K562 (cell line): ENCODE data around the gene DOCK3. TPM values are rescaled to one million over a fixed set of nuclear protein-coding genes. Genes with fewer than 3 reads are reported as not detected.

Source experiments
- ATAC-seq: fragments of 200-7000 bp; cut with Tn5 transposase; 3 replicates; pipeline ENCODE4 v1.9.1; 2020; ENCODE audit warnings: moderate library complexity
- BruUV-seq: library from RNA; stranded (reverse); fragments of 400-500 nt; replicated peaks from 2 replicates; lab custom pipeline; 2021; lab: Mats Ljungman, UMichigan
- CTCF ChIA-PET: fragments of 300-600 bp; formaldehyde crosslinking; extraction: SDS; loops from one replicate; lab custom pipeline; 2021; ENCODE audit warnings: low intra/inter-chr PET ratio; lab: Yijun Ruan, JAX
- POLR2A ChIA-PET: fragments of 300-600, 350-650 bp; sonication (Branson Sonifier 250); formaldehyde crosslinking; extraction: SDS; loops from one replicate; lab custom pipeline; 2021; ENCODE audit warnings: antibody characterized with exemption, inconsistent platforms; lab: Yijun Ruan, JAX
- DNase-seq, 4 experiments: peaks; one replicate each; pipeline versions ENCODE4 v3.0.0 to v3.0.0-alpha.2; 2011 to 2018; ENCODE audit warnings: low spot score in 3 of 4, mixed read lengths in 3 of 4; ENCODE audit errors: extremely low read depth in 1 of 4
- FAIRE-seq: peaks from 2 replicates; lab custom pipeline; 2011; peaks lifted over from hg19 to GRCh38; lab: Jason Lieb, UNC
- H2AFZ ChIP-seq: 2 replicates; pipeline ENCODE4 v1.6.0; 2011; ENCODE audit warnings: low read depth, low read length, control low read depth, inconsistent platforms
- H3K27ac ChIP-seq: fragments of 200-600 bp; 3 replicates; pipeline ENCODE4 v1.8.0; 2011; ENCODE audit warnings: low read depth, mild to moderate bottlenecking, control low read depth, inconsistent platforms, low read length, moderate library complexity, mixed read lengths; ENCODE audit errors: extremely low read depth
- H3K27me3 ChIP-seq, 2 experiments: fragments of 300-600 bp in 1 of 2; 2 replicates in 1 of 2; 3 replicates in 1 of 2; pipeline versions ENCODE4 v1.6.0 to v1.8.0; 2011; ENCODE audit warnings: inconsistent platforms in 2 of 2, low read length in 2 of 2, mild to moderate bottlenecking in 1 of 2, mixed read lengths in 1 of 2, moderate library complexity in 1 of 2; ENCODE audit not compliant: control insufficient read depth in 2 of 2, insufficient read depth in 2 of 2
- H3K36me3 ChIP-seq: fragments of 300-600 bp; 3 replicates; pipeline ENCODE4 v1.8.0; 2011; ENCODE audit warnings: mild to moderate bottlenecking, low read length, inconsistent platforms; ENCODE audit not compliant: control insufficient read depth, insufficient read depth
- H3K4me1 ChIP-seq, 2 experiments: fragments of 200-600 bp in 1 of 2; replicated peaks in 1 of 2; 2 replicates in 1 of 2; 3 replicates in 1 of 2; pipeline versions ENCODE4 v1.5.1 to v1.8.0; 2011; ENCODE audit warnings: inconsistent platforms in 2 of 2, low read length in 2 of 2, mild to moderate bottlenecking in 1 of 2, mixed read lengths in 1 of 2, moderate library complexity in 1 of 2; ENCODE audit not compliant: control insufficient read depth in 2 of 2, insufficient read depth in 2 of 2
- H3K4me2 ChIP-seq: 2 replicates; pipeline ENCODE4 v1.6.1; 2011; ENCODE audit warnings: low read length, control low read depth, inconsistent platforms, mixed read lengths; ENCODE audit not compliant: insufficient read depth
- H3K4me3 ChIP-seq: fragments of 200-600 bp; sonication (generic), shearing (Covaris generic); 2 replicates; pipeline ENCODE4 v1.5.1; 2016; ENCODE audit warnings: control low read depth, inconsistent platforms
- H3K79me2 ChIP-seq: fragments of 200-600 bp; 3 replicates; pipeline ENCODE4 v1.8.0; 2011; ENCODE audit warnings: low read length, inconsistent platforms; ENCODE audit not compliant: control insufficient read depth, insufficient read depth
- H3K9ac ChIP-seq, 2 experiments: 2 replicates each; pipeline versions ENCODE4 v1.6.0 to v1.6.1; 2011; ENCODE audit warnings: low read depth in 2 of 2, low read length in 2 of 2, control low read depth in 1 of 2, inconsistent platforms in 1 of 2, mild to moderate bottlenecking in 1 of 2, mixed read lengths in 1 of 2; ENCODE audit not compliant: insufficient read depth in 1 of 2
- H3K9me1 ChIP-seq: one replicate; pipeline ENCODE4 v1.6.0; 2011; ENCODE audit warnings: inconsistent platforms, mild to moderate bottlenecking, low read length, moderate library complexity; ENCODE audit not compliant: control insufficient read depth, insufficient read depth
- H3K9me3 ChIP-seq: replicated peaks from 2 replicates; pipeline ENCODE4 v1.5.1; 2011; ENCODE audit warnings: low read depth, low read length, inconsistent platforms; ENCODE audit not compliant: control insufficient read depth, insufficient read depth
- H4K20me1 ChIP-seq: replicated peaks from 2 replicates; pipeline ENCODE4 v1.6.1; 2011; ENCODE audit warnings: low read length, inconsistent platforms, mixed read lengths; ENCODE audit not compliant: control insufficient read depth, insufficient read depth
- CBFA2T2 ChIP-seq: fragments of 450-650 bp; conservative IDR thresholded peaks from 2 replicates; pipeline ENCODE4 v1.6.1; 2017; ENCODE audit warnings: mild to moderate bottlenecking
- NBN ChIP-seq: fragments of 450-650 bp; IDR thresholded peaks from 2 replicates; pipeline ENCODE4 v1.6.1; 2016; ENCODE audit warnings: low read depth, mild to moderate bottlenecking
- RAD21 ChIP-seq, 2 experiments: fragments of 250-450 bp in 1 of 2; fragments of 450-650 bp in 1 of 2; sonication (Bioruptor Pico) in 1 of 2; formaldehyde crosslinking in 1 of 2; IDR thresholded peaks in 1 of 2; conservative IDR thresholded peaks in 1 of 2; 2 replicates each; pipeline versions ENCODE4 v1.4.0 to v1.8.0; 2020 to 2022; ENCODE audit warnings: mild to moderate bottlenecking in 2 of 2, moderate library complexity in 1 of 2
- RBM25 ChIP-seq: fragments of 200-400 bp; formaldehyde crosslinking; IDR thresholded peaks from 2 replicates; pipeline ENCODE4 v1.6.1; 2018; ENCODE audit warnings: low read length, low read depth, moderate library complexity; ENCODE audit not compliant: severe bottlenecking
- SMAD4 ChIP-seq: fragments of 250-450 bp; sonication (Bioruptor Pico); conservative IDR thresholded peaks from 2 replicates; pipeline ENCODE4 v1.8.0; 2021; ENCODE audit warnings: inconsistent platforms, mild to moderate bottlenecking, moderate library complexity
- TSHZ1 ChIP-seq: fragments of 250-450 bp; sonication (Bioruptor Pico); IDR thresholded peaks from 2 replicates; pipeline ENCODE4 v1.4.0; 2020; ENCODE audit warnings: mild to moderate bottlenecking, moderate library complexity
- ZEB2 ChIP-seq: fragments of 450-650 bp; IDR thresholded peaks from 2 replicates; pipeline ENCODE4 v1.6.1; 2016
- ZNF212 ChIP-seq: fragments of 450-650 bp; formaldehyde crosslinking; IDR thresholded peaks from 2 replicates; pipeline ENCODE4 v1.4.0; 2020; ENCODE audit warnings: mild to moderate bottlenecking
- WGBS: fragments of 100-300 bp; shearing (Covaris generic); methylation state at CpG from one replicate; pipeline ENCODE4 v1.1.6; 2016; ENCODE audit warnings: low coverage, mixed read lengths; ENCODE audit not compliant: insufficient coverage; ENCODE audit errors: missing lambda C conversion rate; 5-methylcytosine and 5-hydroxymethylcytosine counted together
- in situ Hi-C: fragments of 300-500 bp; cut with MboI; formaldehyde crosslinking; loops from 4 replicates; pipeline ENCODE4 v1.15.0; 2018; ENCODE audit warnings: inconsistent platforms, mixed read lengths
- intact Hi-C: fragments of 100-400 bp; cut with micrococcal nuclease; formaldehyde crosslinking; loops from 2 replicates; pipeline ENCODE4 v1.14.2; 2022
- polyA plus RNA-seq, 8 experiments: library from polyadenylated mRNA; depleted of rRNA in 4 of 8; stranded (reverse) in 5 of 8; unstranded in 3 of 8; fragments of >200 nt; fragmentation: Nextera tagmentation in 2 of 8; fragmentation: Illumina TruSeq in 1 of 8; extraction: Ambion mirVana in 2 of 8; extraction: Trizol in 1 of 8; gene quantifications; 2 replicates each; pipeline versions ENCODE4 v1.2.1 to v1.2.3, GENCODE V29; 2011 to 2014; ENCODE audit warnings: inconsistent platforms in 1 of 8, missing spikeins in 1 of 8
- total RNA-seq, 7 experiments: library from RNA; depleted of rRNA in 6 of 7; stranded (reverse); fragments of >200 nt in 6 of 7; fragmentation: Illumina TruSeq in 2 of 7; extraction: Trizol in 2 of 7; gene quantifications; 2 replicates each; pipeline versions ENCODE4 v1.2.1 to v1.2.3, GENCODE V29; 2011 to 2021; ENCODE audit warnings: low replicate concordance in 1 of 7

Gene DOCK3
- total and polyA plus RNA-seq, 9 of the 15 experiments (the other 6 are each of a cell fraction or from before 2014, with no cell fraction given) = under 0.01 to 0.03 (median 0.01) TPM; not detected in 4

GRCh38 chr3:51332156-51332555 is 657.4 kb downstream of the DOCK3 start:
- DNase-seq (no peak), FAIRE-seq (no peak), ATAC-seq (no peak)
- H3K4me2 ChIP-seq = no peak overlapping the region
- H3K4me3 ChIP-seq = no peak overlapping the region
- no peaks in the 10 kb centered on the region for H3K27me3 ChIP-seq
- H2AFZ ChIP-seq = no peak overlapping the region
- no peaks in the 10 kb centered on the region for H3K79me2 ChIP-seq
- TF ChIP-seq ZEB2 (no peak), SMAD4 (CRISPR knock-in tag) (no peak), CBFA2T2 (no peak), NBN (no peak), RAD21 (CRISPR knock-in tag; conservative IDR thresholded peaks at IDR 0.05 in 1 of 2, IDR thresholded peaks at IDR 0.05 in 1 of 2) (no peak), RBM25 (no peak)
- no peak overlapping the region for H3K27ac ChIP-seq
- 17% methylated on average over 1 of the region's 1 CpG for WGBS
- in situ Hi-C loops (no loop called here), intact Hi-C loops (no loop called here)
- no peaks in the 10 kb centered on the region for H3K36me3 ChIP-seq
- BruUV-seq = no TSS peak
- no peak overlapping the region for H3K9ac ChIP-seq
- no peaks in the 10 kb centered on the region for H3K9me1 ChIP-seq
- H3K9me3 ChIP-seq = no peaks in the 10 kb centered on the region
- ChIA-PET POLR2A (no interaction called here), CTCF (no interaction called here)
- H3K4me1 ChIP-seq = no peaks in the 10 kb centered on the region
- H4K20me1 ChIP-seq = no peaks in the 10 kb centered on the region

- DNase-seq (no peak), FAIRE-seq (no peak), ATAC-seq (no peak)
- Histone ChIP-seq H3K9me3 (no peaks in the 10 kb centered on the region), H3K79me2 (no peaks in the 10 kb centered on the region), H2AFZ (no peak overlapping the region), H3K36me3 (no peaks in the 10 kb centered on the region), H3K4me3 (no peak overlapping the region), H3K4me2 (no peak overlapping the region), H3K9ac (no peak overlapping the region), H3K27me3 (no peaks in the 10 kb centered on the region), H3K9me1 (no peaks in the 10 kb centered on the region), H3K4me1 (no peaks in the 10 kb centered on the region), H3K27ac (no peak overlapping the region), H4K20me1 (no peaks in the 10 kb centered on the region)
- CTCF ChIA-PET = no interaction called here
- no CpG with 5 or more reads among the region's 6 CpGs for WGBS
- no TSS peak for BruUV-seq
- intact Hi-C loops (no loop called here), in situ Hi-C loops (no loop called here)
- POLR2A ChIA-PET = no interaction called here
- TF ChIP-seq TSHZ1 = no peak
- no peak for TF ChIP-seq ZNF212 (CRISPR knock-in tag)
These were observed 658.3 kb downstream of the DOCK3 start for GRCh38 chr3:51333021-51333420.
